Ovary (tissue), 9 donors: Measurements from ENCODE around the gene PDE3A. TPM values are rescaled to one million over a fixed set of nuclear protein-coding genes. Genes with fewer than 3 reads are reported as not detected.

Source experiments
- DNase-seq, 5 donors: peaks; one replicate each; pipeline ENCODE4 v3.0.0-alpha.2; 2019 to 2020
- H3K27ac ChIP-seq, 2 donors: fragments of 200-600 bp; one replicate each; pipeline versions ENCODE4 v1.5.1 to v1.8.0; 2019 to 2022
- H3K27me3 ChIP-seq: fragments of 200-600 bp; one replicate; pipeline ENCODE4 v1.8.0; 2022
- H3K36me3 ChIP-seq: fragments of 200-600 bp; sonication (generic); one replicate; pipeline ENCODE4 v1.5.1; 2019
- H3K4me1 ChIP-seq: one replicate; pipeline ENCODE4 v1.8.1; 2013; ENCODE audit warnings: mild to moderate bottlenecking, moderate library complexity; ENCODE audit not compliant: insufficient read depth
- H3K4me3 ChIP-seq: fragments of 200-600 bp; sonication (generic); one replicate; pipeline ENCODE4 v1.5.1; 2017
- H3K9me3 ChIP-seq, 2 donors: fragments of 200-600 bp in 1 of 2; sonication (generic) in 1 of 2; one replicate each; pipeline versions ENCODE4 v1.5.1 to v1.8.1; 2013 to 2019; ENCODE audit warnings: mild to moderate bottlenecking in 1 of 2, moderate library complexity in 1 of 2
- EP300 ChIP-seq: sonication (generic); formaldehyde crosslinking; IDR thresholded peaks from one replicate; pipeline ENCODE4 v1.6.1; 2017; ENCODE audit warnings: antibody characterized with exemption
- POLR2A ChIP-seq: fragments of 450-650 bp; IDR thresholded peaks from one replicate; pipeline ENCODE4 v1.6.1; 2017; ENCODE audit warnings: antibody characterized with exemption, mild to moderate bottlenecking, moderate library complexity
- WGBS, 3 donors: extraction: QIAGEN DNeasy Blood & Tissue Kit in 1 of 3; methylation state at CpG; one replicate each; pipeline versions ENCODE4 v1.1.5 to v1.1.7; 2013 to 2017; 5-methylcytosine and 5-hydroxymethylcytosine counted together
- intact Hi-C, 4 donors: fragments of 100-400 bp; cut with DNase I; formaldehyde crosslinking; loops; one replicate each; pipeline versions ENCODE4 v1.11.0 to v1.15.1; 2022 to 2023
- polyA plus RNA-seq, 2 donors: library from polyadenylated mRNA; stranded (reverse); fragments of 200-250 nt in 1 of 2; fragments of 350-450 nt in 1 of 2; fragmentation: Illumina TruSeq in 1 of 2; extraction: RNeasy Lipid Tissue Mini Kit (QIAGEN cat#74804) in 1 of 2; gene quantifications; one replicate each; pipeline ENCODE4 v1.2.3, GENCODE V29; 2013 to 2014
- total RNA-seq, 7 donors: library from RNA; depleted of rRNA in 2 of 7; stranded (reverse); fragments of >200 nt in 2 of 7; fragmentation: NEBNext Ultra II Directional in 3 of 7; extraction: Animal tissue kit (Norgen Biotek cat#: 25700) in 3 of 7; gene quantifications; one replicate each; pipeline versions ENCODE4 v1.1.0 to v1.2.4, GENCODE V29; 2016 to 2023
- TF ChIP-seq, protein P1 (sequence below), 3 donors: fragments of 450-650 bp in 2 of 3; fragments of 200-600 bp in 1 of 3; IDR thresholded peaks; one replicate each; pipeline versions ENCODE4 v1.5.1 to v1.8.0; 2016 to 2022; ENCODE audit warnings: antibody characterized with exemption in 3 of 3, mild to moderate bottlenecking in 1 of 3
- donor health status: DM: no; HTN: no; CAD: no; lungs with moderate emphysema.
- donor health status: DM: no; HTN: no; CAD: no.
- donor health status: Bipolar disorder and iron deficiency.
- donor health status: DM: yes; HTN: yes; CAD: no.
- donor health status: DM: no; HTN: no; CAD: no.
- donor health status: DM: yes; HTN: yes; CAD: no.

PDE3A gene
- total and polyA plus RNA-seq, 9 donors, result 3.7 to 15.2 (median 7.1) TPM

DNA sequence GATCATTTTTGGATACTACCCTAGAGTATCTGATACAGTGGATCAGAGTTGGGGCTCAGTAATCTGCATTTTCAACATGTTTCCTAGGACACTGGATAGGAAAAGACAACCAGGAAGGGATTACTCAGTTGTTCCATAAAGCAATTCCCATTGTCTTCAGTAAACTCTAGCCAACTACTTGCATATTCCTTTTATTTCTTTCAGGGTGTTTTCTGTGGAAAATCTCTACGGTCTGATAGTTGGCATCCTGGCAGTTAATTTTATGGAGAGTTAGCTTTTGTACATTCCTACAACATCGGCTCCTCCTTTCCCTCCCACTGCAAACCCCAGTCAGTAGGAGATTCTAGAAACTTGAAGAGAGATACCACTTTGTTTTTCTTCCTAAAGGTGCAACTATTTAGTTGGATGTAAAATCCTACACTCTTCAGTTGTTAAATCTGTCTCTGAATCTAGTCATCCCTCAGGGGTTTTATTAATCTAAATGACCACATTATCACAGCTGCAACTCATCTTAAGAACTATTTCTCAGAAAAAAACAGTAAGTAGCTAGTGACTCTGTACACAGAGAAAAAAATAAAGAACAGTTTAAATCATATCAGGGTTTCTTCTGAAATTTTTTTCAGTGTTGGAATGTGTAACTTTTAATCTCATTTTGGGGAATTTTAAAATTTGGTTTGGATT lies 103.9 kb downstream of the PDE3A start:
- Histone ChIP-seq H3K27ac (no peak overlapping the region), H3K4me1 (peaks cover 1% of the 10 kb centered on the region)
- TF ChIP-seq, protein P1, sequence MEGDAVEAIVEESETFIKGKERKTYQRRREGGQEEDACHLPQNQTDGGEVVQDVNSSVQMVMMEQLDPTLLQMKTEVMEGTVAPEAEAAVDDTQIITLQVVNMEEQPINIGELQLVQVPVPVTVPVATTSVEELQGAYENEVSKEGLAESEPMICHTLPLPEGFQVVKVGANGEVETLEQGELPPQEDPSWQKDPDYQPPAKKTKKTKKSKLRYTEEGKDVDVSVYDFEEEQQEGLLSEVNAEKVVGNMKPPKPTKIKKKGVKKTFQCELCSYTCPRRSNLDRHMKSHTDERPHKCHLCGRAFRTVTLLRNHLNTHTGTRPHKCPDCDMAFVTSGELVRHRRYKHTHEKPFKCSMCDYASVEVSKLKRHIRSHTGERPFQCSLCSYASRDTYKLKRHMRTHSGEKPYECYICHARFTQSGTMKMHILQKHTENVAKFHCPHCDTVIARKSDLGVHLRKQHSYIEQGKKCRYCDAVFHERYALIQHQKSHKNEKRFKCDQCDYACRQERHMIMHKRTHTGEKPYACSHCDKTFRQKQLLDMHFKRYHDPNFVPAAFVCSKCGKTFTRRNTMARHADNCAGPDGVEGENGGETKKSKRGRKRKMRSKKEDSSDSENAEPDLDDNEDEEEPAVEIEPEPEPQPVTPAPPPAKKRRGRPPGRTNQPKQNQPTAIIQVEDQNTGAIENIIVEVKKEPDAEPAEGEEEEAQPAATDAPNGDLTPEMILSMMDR (IDR thresholded peaks at IDR 0.05), result no peak
- TF ChIP-seq POLR2A, result no peak
- no peak for TF ChIP-seq EP300

DNA sequence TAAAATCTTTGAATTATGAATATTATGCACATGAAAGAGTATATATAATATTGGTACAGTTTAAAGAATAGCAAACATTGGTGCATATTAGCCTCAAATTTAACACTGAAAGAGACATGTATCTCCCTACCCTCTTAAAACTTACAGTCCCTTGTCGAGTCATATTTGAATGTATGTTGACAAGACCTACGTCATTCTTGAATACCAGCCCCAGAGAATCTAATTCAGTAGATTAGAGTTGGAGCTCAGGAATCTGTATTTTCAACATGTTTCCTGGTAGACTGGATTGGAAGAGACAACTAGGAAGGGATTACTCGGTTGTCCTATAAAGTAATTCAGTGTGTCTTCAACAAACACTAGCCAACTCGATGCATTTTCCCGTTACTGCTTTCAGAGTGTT lies 104.8 kb downstream of the PDE3A start:
- Histone ChIP-seq H3K27me3 (no peaks in the 10 kb centered on the region), H3K4me3 (no peak overlapping the region), H3K4me1 (peaks cover 1% of the 10 kb centered on the region), H3K9me3 (no peaks in the 10 kb centered on the region), H3K36me3 (no peaks in the 10 kb centered on the region), H3K27ac (no peak overlapping the region)
- TF ChIP-seq EP300 (no peak), POLR2A (no peak)
- TF ChIP-seq, protein P1 (IDR thresholded peaks at IDR 0.05), result no peak
- 92 to 96% (median 95%) methylated on average over 5 of the region's 5 CpGs for WGBS, 3 donors
- intact Hi-C loops, result no loop called here
- no peak for DNase-seq

More for the DNA sequence above, 103.9 kb downstream of the PDE3A start:
- intact Hi-C loops, result no loop called here
- Histone ChIP-seq H3K9me3 (no peaks in the 10 kb centered on the region), H3K4me3 (no peak overlapping the region), H3K36me3 (no peaks in the 10 kb centered on the region), H3K27me3 (no peaks in the 10 kb centered on the region)
- no peak for DNase-seq
- WGBS, 3 donors, result 11 to 25% (median 12%) methylated on average over 2 of the region's 2 CpGs

DNA sequence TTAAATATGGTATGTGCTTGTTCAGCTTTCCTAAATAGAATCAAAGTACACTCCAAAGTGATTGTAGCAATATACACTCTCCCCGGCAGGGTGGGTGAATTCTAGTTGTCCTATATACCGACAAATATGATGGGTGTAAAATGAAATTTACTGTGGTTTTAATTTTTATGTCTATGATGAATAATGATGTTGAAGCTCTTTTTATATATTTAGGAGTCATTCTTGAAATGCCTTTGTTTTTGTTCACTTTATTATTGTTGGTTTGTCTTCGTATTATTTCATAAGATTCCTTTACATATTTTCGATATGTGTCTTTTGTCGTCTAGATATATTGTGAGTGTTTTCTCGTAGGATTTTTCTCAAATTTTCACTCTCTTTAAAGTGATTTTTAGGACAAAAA lies 105.7 kb downstream of the PDE3A start:
- Histone ChIP-seq H3K27ac (no peak overlapping the region), H3K9me3 (no peaks in the 10 kb centered on the region), H3K36me3 (no peaks in the 10 kb centered on the region), H3K4me3 (no peak overlapping the region), H3K4me1 (no peaks in the 10 kb centered on the region), H3K27me3 (no peaks in the 10 kb centered on the region)
- intact Hi-C loops, result no loop called here
- TF ChIP-seq POLR2A (no peak), EP300 (no peak)
- TF ChIP-seq, protein P1 (IDR thresholded peaks at IDR 0.05), result no peak
- 90 to 96% (median 91%) methylated on average over 6 of the region's 6 CpGs for WGBS, 3 donors
- DNase-seq, result no peak

DNA sequence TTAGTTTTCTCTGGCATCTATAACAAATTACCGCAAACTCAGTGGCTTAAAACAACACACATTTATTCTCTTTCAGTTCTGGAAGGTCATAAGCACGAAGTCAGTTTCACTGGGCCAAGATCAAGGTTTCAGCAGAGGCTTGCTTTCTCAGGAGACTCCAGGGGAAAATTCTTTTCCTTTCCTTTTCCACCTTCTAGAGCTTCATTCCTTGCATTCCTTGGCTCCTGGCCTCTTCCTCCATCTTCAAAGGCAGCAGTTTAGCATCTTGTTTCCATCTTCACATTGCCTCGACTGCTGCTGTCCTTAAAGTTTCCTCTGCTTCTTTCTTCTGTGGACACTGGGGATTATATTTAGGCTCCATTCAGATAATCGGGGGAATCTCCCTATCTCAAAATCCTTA lies 106.1 kb downstream of the PDE3A start:
- intact Hi-C loops, result no loop called here
- no peaks in the 10 kb centered on the region for H3K27me3 ChIP-seq
- H3K36me3 ChIP-seq, result no peaks in the 10 kb centered on the region
- no peak for DNase-seq
- H3K9me3 ChIP-seq, result no peaks in the 10 kb centered on the region
- H3K27ac ChIP-seq, result no peak overlapping the region
- no peaks in the 10 kb centered on the region for H3K4me1 ChIP-seq
- H3K4me3 ChIP-seq, result no peak overlapping the region
- TF ChIP-seq EP300 (no peak), POLR2A (no peak)
- TF ChIP-seq, protein P1 (IDR thresholded peaks at IDR 0.05), result no peak
- 61 to 81% (median 71%) methylated on average over 4 of the region's 4 CpGs for WGBS, 3 donors
